ENCODE measurements around the gene CCNY.

CCNY gene

DNA sequence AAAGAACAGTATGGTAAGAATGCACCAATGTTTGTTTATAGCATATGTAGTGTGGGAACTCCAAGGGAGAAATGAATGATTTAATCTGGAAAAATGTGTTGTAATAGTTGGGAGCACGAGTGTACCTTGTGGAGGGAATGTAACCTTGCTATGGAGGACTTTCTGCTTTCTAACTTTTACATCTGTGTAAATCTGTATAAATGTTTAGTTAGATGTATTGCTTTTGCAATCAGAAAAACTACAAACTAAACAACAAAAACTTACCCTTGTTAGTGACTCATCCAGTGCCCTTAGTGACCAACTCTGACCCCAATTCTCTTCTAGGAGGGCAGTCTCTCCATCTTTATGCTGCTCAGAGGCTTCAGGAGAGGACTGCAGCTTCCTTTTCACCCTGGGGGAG, 89.3 kb downstream of the CCNY start:
- TF ChIP-seq ZFX (IDR thresholded peaks at IDR 0.05; ENCODE audit: borderline replicate concordance) = no peak
- TF ChIP-seq, protein P1, sequence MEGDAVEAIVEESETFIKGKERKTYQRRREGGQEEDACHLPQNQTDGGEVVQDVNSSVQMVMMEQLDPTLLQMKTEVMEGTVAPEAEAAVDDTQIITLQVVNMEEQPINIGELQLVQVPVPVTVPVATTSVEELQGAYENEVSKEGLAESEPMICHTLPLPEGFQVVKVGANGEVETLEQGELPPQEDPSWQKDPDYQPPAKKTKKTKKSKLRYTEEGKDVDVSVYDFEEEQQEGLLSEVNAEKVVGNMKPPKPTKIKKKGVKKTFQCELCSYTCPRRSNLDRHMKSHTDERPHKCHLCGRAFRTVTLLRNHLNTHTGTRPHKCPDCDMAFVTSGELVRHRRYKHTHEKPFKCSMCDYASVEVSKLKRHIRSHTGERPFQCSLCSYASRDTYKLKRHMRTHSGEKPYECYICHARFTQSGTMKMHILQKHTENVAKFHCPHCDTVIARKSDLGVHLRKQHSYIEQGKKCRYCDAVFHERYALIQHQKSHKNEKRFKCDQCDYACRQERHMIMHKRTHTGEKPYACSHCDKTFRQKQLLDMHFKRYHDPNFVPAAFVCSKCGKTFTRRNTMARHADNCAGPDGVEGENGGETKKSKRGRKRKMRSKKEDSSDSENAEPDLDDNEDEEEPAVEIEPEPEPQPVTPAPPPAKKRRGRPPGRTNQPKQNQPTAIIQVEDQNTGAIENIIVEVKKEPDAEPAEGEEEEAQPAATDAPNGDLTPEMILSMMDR (IDR thresholded peaks at IDR 0.05) = no peak
- H3K27ac ChIP-seq = no peak overlapping the region

- H3K27ac ChIP-seq = no peak overlapping the region
- no peak for TF ChIP-seq ZFX (IDR thresholded peaks at IDR 0.05; ENCODE audit: borderline replicate concordance)
- TF ChIP-seq, protein P1 (IDR thresholded peaks at IDR 0.05) = no peak
Observed at GRCh38 chr10:35426657-35427056, 90.3 kb downstream of the CCNY start.

GRCh38 chr10:35427543-35427942, 91.2 kb downstream of the CCNY start:
- no peak overlapping the region for H3K27ac ChIP-seq
- TF ChIP-seq ZFX (IDR thresholded peaks at IDR 0.05; ENCODE audit: borderline replicate concordance) = no peak
- TF ChIP-seq, protein P1 (IDR thresholded peaks at IDR 0.05) = no peak

DNA sequence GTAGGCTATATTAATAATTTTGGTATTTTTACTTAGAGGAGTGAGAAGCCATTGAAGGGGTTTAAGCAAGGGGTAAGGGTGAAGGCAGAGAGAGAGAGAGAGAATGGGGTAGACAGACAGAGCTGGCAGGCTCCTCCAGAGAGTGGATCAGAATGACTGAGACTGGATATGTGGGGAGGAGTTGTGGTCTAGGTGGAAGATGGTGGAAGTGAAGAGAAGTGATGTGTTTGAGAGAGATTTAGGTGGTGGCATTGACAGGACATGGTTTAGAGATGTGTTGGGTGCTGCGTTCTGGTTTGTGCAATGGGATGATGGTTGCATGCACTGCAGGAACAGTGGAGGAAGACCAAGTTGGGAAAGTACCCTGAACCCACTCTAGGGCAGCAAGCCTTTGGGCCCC, 92.2 kb downstream of the CCNY start:
- H3K27ac ChIP-seq = no peak overlapping the region
- no peak for TF ChIP-seq ZFX (IDR thresholded peaks at IDR 0.05; ENCODE audit: borderline replicate concordance)
- TF ChIP-seq, protein P1 (IDR thresholded peaks at IDR 0.05) = no peak

DNA sequence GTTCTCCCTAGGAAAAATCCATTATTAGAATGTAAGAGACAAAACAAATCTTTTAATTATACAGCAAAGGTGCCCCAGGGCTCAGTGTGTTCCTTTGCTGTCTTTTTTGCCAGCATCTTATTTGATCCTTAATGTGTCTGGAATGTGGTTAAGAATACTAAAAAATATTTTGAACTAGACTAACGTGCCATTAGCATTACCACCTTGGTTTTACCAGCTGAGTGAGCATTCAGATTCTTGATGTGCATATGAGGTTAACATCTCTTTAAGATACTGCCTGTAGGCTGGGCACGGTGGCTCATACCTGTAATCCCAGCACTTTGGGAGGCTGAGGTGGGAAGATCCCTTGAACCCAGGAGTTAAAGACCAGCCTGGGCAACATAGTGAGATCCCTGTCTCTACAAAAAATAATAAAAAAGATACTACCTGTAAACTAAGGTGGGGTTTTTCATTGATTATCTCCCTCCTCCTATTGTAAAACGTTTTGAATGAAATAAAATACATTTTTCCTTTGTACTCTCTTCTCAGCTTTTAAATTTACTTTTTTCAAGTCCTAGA, 96.6 kb downstream of the CCNY start:
- no peak for TF ChIP-seq ZFX (IDR thresholded peaks at IDR 0.05; ENCODE audit: borderline replicate concordance)
- TF ChIP-seq, protein P1 (IDR thresholded peaks at IDR 0.05) = no peak
- H3K27ac ChIP-seq = no peak overlapping the region

- H3K27ac ChIP-seq = no peak overlapping the region
- TF ChIP-seq, protein P1 (IDR thresholded peaks at IDR 0.05) = no peak
- no peak for TF ChIP-seq ZFX (IDR thresholded peaks at IDR 0.05; ENCODE audit: borderline replicate concordance)
Observed at GRCh38 chr10:35433851-35434426, 97.6 kb downstream of the CCNY start.

DNA sequence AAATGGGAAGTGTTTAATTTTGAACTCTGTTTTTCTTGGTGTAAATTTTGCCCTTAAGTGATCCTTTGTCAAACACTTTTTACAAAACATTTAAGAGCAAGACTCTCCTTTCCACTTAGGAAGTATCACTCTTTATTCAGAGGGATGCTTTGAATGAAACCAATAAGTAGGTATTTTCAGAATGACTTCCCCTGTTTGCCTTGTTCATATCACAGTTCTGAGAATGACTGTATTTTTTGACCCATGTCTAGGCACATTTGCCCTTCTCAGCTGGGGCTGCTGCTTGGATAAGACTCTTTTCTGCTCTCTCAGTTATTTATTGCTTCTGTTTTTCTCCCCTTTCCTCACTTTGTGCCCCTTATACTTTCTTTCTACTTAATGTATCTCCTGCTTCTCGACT, 98.2 kb downstream of the CCNY start:
- TF ChIP-seq ZFX (IDR thresholded peaks at IDR 0.05; ENCODE audit: borderline replicate concordance) = no peak
- TF ChIP-seq, protein P1 (IDR thresholded peaks at IDR 0.05) = no peak
- no peak overlapping the region for H3K27ac ChIP-seq
